Renal pelvis (tissue), 4 donors: ENCODE data around the gene CAMP. TPM values are rescaled to one million over a fixed set of nuclear protein-coding genes. Genes with fewer than 3 reads are reported as not detected.
"Not testable (repeated sequence)": the region's sequence is repeated elsewhere in the genome, so short reads cannot be mapped to it uniquely, and the experiment has no call there.

Source experiments
- DNase-seq: peaks from one replicate; pipeline ENCODE4 v3.0.0-alpha.2; 2013
- polyA plus RNA-seq, 3 donors: library from polyadenylated mRNA; unstranded; fragments of 120-200 nt; gene quantifications; one replicate each; pipeline ENCODE4 v1.2.1, GENCODE V29; 2013; ENCODE audit not compliant: insufficient read length in 3 of 3

CAMP gene
- polyA plus RNA-seq, 3 donors, result 0.62 to 1.6 (median 1.5) TPM

- DNase-seq, result not testable (repeated sequence)
Measured at GRCh38 chr3:48210534-48210933, 12.8 kb upstream of the CAMP start.

- not testable (repeated sequence) for DNase-seq
Measured at GRCh38 chr3:48211776-48212175, 11.5 kb upstream of the CAMP start.

GRCh38 chr3:48214225-48214624, 9.1 kb upstream of the CAMP start:
- DNase-seq, result no peak

GRCh38 chr3:48215019-48215418, 8.3 kb upstream of the CAMP start:
- no peak for DNase-seq

- DNase-seq, result peak; percentile 55
Measured at GRCh38 chr3:48215466-48215865, 7.8 kb upstream of the CAMP start.

- no peak for DNase-seq
Measured at GRCh38 chr3:48215876-48216275, 7.4 kb upstream of the CAMP start.

- DNase-seq, result no peak
Measured at GRCh38 chr3:48217449-48217848, 5.8 kb upstream of the CAMP start.

- no peak for DNase-seq
Measured at GRCh38 chr3:48218537-48218936, 4.8 kb upstream of the CAMP start.

- no peak for DNase-seq
Measured at GRCh38 chr3:48219543-48219942, 3.8 kb upstream of the CAMP start.

- DNase-seq, result no peak
Measured at GRCh38 chr3:48220746-48221145, 2.5 kb upstream of the CAMP start.

GRCh38 chr3:48225587-48225986, 2.3 kb downstream of the CAMP start:
- no peak for DNase-seq

GRCh38 chr3:48226939-48227338, 3.6 kb downstream of the CAMP start:
- DNase-seq, result no peak

- DNase-seq, result no peak
Measured at GRCh38 chr3:48232232-48232631, 8.9 kb downstream of the CAMP start.

- peak; percentile 72 for DNase-seq
Measured at GRCh38 chr3:48232734-48233133, 9.4 kb downstream of the CAMP start.

- DNase-seq, result no peak
Measured at GRCh38 chr3:48233542-48233941, 10.2 kb downstream of the CAMP start.

GRCh38 chr3:48236531-48236930, 13.2 kb downstream of the CAMP start:
- no peak for DNase-seq

GRCh38 chr3:48238531-48239085, 15.3 kb downstream of the CAMP start:
- no peak for DNase-seq

- no peak for DNase-seq
Measured at GRCh38 chr3:48240000-48240963, 17.0 kb downstream of the CAMP start.

GRCh38 chr3:48241796-48242455, 18.6 kb downstream of the CAMP start:
- DNase-seq, result no peak

GRCh38 chr3:48243886-48244285, 20.6 kb downstream of the CAMP start:
- DNase-seq, result no peak

- no peak for DNase-seq
Measured at GRCh38 chr3:48244461-48244860, 21.2 kb downstream of the CAMP start.

GRCh38 chr3:48245136-48245535, 21.8 kb downstream of the CAMP start:
- DNase-seq, result no peak

- no peak for DNase-seq
Measured at GRCh38 chr3:48247401-48247811, 24.1 kb downstream of the CAMP start.
